ENCODE measurements around the gene ALDH3A2. TPM values are rescaled to one million over a fixed set of nuclear protein-coding genes. Genes with fewer than 3 reads are reported as not detected.
A peak's percentile ranks its signal among the peaks of the same experiment; 100 is the strongest.

Gene ALDH3A2
- total and polyA plus RNA-seq, 2 of the 8 experiments (the other 6 are each of a cell fraction or from before 2014, with no cell fraction given) = 20.6 to 72.9 TPM

DNA sequence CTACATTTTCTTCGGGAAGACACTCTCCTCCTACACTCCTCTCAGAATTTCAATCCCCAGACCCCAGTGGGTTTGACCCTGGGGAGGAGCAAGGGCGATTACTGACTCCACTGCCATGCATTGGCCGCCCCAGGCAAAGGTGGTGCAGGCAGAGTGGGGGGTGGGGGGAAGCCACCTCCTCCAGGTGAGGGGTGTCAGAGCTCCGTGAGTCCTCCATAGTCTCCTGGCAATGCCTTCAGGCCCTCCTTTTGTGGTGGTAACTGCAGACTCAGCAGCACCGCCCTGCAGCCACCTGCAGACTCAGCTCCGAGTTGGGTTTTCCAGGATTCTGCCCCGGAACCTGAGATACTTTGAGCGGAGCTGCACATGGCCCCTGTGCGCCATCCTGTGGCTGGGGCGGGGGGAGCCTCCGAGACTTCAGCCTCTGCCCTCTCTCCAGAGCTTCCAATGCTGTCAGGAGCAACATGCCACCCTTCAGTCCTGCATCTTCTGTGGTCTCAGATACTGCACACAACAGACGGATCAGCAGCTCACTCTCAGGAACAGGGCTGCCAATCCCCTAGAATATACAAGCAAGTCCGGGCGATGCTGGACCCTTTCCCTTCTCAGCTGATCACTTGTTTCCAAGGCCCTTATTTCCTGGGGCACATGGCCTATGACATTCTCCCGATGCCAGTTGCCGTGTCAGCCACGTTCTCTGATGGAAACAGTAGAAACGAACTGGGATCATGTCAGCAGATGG, 70.2 kb downstream of the ALDH3A2 start (continued):
- TF ChIP-seq HDAC2 (IDR thresholded peaks at IDR 0.05; ENCODE audit: borderline replicate concordance in 1 of 2, low read depth in 2 of 2, low read length in 2 of 2) (no peak), KDM1A (IDR thresholded peaks at IDR 0.05; ENCODE audit: borderline replicate concordance, low read length) (0 out of 2 replicates have a peak, but pooled peaks have one; percentile 17), BCL11A (IDR thresholded peaks at IDR 0.05; ENCODE audit: low read depth in 2 of 2, low read length in 2 of 2) (no peak), MAFK (IDR thresholded peaks at IDR 0.05; ENCODE audit: low read depth, low read length) (peak; percentile 25; the same call in 1 of the 2 replicates)

Data from H1 (cell line).